ENCODE results near the gene RASAL2. TPM values are rescaled to one million over a fixed set of nuclear protein-coding genes. Genes with fewer than 3 reads are reported as not detected.
"Not testable (repeated sequence)": the region's sequence is repeated elsewhere in the genome, so short reads cannot be mapped to it uniquely, and the experiment has no call there.

Gene RASAL2
- total RNA-seq, 1 donor from 2014 or later: 29.0 TPM

DNA sequence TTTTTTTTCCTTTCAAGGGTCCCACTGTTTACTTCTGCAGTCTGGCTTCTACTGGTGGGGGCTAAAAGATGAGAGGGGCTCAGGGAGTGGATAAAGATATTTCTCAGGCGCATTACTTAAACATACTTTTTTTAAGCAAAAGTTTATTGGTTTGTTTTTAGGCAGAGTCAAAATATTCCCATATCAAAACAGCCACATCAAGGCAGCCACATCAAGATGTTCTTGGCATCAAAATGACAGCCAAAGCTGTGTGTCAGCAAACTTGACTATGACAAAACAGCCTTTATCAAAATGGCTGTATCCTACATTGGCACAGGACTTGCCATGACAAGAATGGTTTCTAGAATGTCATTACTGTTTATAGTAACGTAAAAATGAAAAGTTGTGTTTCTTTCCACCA is 22.1 kb upstream of the RASAL2 start:
- DNase-seq: no peak

DNA sequence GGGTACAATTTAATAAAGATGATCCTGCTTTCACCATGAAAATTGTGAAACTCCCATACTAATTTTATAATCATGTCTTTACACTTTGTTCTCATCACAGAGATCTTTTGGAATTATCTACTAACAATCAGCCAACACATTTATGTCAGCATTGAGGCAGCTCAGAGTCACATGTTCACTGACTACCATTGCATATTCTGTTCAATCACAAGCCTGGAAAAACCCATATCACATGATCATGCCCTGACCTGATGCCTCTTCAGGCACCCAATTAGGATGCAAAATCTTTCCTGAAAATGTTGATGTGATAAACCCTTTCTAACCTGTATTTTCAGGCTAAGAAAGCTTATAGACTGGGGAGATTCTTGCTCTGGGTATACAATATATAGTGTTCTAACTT is 21.6 kb upstream of the RASAL2 start:
- no peak for DNase-seq

GRCh38 chr1:178075333-178075732 is 18.6 kb upstream of the RASAL2 start:
- DNase-seq: peak; percentile 74

GRCh38 chr1:178076607-178077006 is 17.3 kb upstream of the RASAL2 start:
- DNase-seq: no peak

GRCh38 chr1:178077917-178078316 is 16.0 kb upstream of the RASAL2 start:
- DNase-seq: no peak

GRCh38 chr1:178086294-178086693 is 7.6 kb upstream of the RASAL2 start:
- no peak for DNase-seq

DNA sequence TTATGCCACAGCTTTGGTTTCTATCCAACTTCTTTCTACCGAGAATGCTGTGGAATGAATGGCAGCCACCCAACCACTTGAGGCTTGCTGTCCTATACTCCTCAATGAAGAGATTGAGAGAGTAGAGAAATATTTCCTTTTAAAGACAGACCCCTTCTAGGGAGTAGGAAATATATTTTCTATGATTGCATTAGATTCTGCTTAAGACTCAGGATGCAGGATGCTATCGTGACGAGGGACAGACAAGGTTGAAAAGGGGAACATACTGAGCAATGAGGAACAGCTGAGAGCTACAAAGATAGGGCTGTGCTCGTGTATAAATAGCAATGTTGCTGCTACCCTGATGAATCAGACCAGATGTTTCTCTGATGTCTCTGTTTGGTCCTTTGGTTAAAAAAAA is 7.1 kb upstream of the RASAL2 start:
- peak; percentile 53 for DNase-seq

- DNase-seq: no peak
These were observed 5.3 kb upstream of the RASAL2 start for GRCh38 chr1:178088651-178089050.

GRCh38 chr1:178091454-178091853 is 2.5 kb upstream of the RASAL2 start:
- not testable (repeated sequence) for DNase-seq

DNA sequence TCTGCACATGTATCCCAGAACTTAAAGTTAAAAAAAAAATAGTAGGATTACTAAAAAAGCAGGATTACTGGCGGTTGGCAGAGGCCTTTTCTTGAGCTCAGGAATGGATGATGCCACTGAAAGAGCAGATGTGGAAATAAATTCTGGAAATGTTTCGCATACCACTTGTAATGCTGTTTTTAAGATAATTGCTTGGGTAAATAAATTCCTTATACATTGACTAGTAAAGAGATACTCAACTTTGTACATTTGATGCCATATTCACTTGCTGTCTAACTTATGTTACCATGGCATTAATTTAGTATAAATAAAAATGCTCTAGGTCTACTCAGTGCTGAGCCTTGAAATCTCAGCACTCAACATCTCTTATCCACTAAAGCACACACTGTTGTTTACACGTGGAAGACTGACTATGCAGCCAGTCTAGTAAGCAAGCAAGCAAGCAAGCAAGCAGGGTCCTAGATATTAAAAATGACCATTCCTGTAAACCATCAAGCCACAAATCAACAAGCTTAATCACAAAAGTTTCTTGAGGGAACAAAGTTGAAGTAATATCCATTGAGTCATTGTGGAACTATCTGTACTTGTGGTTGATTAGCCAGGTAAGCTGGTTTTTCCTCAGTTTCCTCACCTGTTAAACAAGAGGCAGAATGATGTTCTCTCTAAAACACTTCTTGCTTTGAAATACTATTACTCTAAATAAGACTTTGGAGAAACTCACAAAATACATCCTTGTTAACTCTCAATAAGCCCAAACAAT is 1.7 kb upstream of the RASAL2 start:
- no peak for DNase-seq

- DNase-seq: no peak
These were observed 918 bp upstream of the RASAL2 start for GRCh38 chr1:178092878-178093493.

DNA sequence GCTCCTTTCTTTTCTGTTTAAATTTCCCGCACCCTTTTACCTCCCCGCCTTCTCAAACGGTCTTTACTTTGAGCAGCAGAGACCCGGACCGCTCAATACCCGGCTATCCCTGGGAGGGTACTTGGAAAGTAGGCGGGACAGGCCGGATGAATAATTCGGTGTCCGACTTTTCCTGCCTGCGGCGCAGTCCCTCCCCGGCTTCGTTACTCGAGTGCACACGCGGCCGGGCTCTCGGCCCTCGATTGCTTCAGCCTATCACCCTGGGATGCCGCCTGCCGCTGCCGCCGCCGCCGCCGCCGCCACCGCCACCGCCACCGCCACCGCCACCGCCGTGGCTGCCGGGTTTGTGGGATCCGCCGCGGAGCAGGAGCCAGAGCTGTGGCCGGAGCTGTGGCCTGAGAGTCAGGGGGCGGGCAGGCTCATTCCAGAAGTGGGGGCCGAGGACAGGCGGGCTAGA is 382 bp upstream of the RASAL2 start:
- DNase-seq: peak; percentile 98

DNA sequence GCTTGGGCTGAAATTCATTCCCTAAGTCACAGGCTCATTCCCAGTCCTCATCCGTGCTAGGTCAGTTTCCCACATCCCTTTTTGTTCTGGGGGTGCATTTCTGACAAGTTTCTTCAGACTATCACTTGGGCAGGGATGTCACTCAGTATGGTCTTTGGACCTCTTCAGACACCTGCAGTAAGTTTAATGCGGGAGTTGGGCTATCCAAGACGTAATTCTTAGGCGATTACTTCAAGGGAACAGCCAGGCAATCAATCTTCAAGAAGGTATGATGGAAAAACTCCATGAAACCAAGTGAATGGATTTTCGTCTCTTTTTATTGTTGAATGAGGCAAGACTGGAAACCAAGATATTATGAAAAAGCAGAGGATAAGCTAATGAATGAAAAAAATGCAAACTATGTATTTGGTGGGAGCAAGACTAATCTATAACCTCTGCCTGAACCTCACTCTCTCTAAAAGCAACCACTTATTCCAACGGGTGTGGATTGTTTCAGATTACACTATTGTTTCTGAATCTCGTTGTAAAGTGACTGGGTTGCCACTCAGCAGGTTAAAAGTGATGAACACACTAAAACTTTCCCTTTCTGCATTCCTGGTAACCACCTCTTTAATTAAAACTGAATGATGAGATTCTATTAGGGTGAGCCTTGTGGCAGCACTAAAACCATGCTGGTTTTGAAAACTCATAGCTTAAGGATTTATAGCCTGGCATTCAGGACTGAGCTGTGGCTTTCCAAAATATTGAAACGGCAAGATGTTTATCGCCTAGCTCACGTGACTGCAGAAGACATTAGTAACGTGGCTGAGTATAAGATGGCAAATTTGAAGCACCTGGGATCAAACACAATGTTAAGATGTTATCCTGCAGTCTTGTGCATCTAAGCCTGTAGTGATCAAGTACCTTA is 1.1 kb downstream of the RASAL2 start:
- DNase-seq: peak; percentile 25

DNA sequence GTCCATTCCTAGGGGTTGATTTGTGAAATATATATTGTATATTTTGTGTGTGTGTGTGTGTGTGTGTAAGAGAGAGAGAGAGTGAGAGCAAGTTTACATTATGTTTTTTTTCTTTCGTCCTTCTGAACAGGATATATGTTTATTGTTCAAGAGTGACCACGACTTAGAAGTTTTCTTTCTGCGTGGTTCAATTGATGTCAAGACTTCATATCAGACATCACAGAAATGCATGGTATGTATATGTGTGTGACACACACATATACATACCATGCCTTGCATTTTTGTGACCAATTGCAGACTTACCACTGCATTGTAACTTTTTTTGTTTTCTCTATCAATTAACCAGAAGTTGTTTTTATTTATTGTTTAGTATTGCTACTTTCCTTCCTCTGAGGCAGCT is 2.5 kb downstream of the RASAL2 start:
- DNase-seq: no peak

GRCh38 chr1:178098262-178098661 is 4.4 kb downstream of the RASAL2 start:
- peak; percentile 26 for DNase-seq

GRCh38 chr1:178101266-178101630 is 7.3 kb downstream of the RASAL2 start:
- no peak for DNase-seq

DNA sequence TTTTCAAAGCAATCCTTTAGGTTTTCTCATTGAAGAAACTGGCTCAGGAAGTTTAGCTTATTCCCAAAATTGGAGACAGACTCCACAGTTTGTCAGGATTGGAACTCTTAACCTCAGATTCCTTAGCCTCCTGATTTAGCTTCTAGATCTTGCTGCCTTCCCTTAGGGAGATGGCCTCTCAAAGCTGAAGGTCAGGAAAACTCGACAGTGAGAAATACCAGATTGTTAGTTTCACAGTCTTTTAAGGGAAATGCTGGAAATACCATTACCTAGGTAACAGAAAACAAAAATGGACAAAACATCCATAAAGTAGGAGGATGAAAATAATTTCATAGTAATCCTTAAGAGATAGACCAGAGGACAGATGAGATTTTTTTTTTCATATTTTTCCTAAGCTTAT is 7.8 kb downstream of the RASAL2 start:
- peak; percentile 56 for DNase-seq

- no peak for DNase-seq
These were observed 8.3 kb downstream of the RASAL2 start for GRCh38 chr1:178102218-178102617.

DNA sequence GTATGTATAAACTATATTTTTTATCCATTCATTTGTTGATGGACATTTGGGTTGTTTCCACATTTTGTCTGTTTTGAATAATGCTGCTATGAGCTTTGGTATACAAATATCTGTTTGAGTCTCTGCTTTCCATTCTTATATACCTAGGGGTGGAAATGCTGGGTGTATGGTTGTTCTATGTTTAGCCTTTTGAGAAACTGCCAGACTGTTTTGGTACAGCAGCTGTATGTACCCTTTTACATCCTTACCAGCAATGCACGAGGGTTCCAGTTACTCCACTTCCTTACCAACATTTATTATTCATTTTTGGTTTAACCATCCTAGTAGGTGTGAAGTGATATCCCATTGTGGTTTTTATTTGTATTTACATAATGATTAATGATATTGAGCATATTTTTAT is 13.9 kb downstream of the RASAL2 start:
- DNase-seq: no peak

DNA sequence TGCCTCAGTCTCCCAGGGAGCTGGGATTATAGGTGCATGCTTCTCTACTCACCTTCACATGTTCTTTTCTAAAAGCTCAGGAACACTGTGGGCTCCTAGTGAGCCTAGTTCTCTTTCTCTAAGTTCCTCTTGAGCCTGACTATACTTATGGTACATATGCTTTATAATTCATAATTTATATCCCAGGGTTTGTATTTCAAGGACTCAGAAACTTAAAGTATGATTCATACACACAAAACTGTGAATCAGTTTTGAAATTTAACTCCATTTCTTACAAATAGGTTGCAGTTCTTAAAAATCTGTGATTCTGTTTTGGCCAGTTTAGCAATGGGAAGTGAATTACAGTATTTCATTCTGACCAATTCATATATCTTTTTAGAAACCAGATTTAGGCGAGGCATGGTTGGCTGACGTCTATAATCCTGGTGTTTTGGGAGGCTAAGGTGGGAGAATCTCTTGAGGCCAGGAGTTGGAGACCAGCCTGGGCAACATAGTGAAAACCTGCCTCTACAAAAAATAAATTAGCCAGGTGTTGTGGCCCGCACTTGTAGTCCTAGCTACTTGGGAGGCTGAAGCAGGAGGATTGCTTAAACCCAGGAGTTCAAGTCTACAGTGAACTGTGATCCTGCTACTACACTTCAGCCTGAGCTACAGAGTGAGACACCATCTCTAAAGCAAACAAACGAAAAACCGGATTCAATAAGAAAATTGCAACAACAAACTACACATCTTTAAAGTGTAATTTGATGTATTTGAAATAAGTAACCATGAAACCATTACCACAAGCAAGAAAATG is 15.6 kb downstream of the RASAL2 start:
- DNase-seq: no peak

DNA sequence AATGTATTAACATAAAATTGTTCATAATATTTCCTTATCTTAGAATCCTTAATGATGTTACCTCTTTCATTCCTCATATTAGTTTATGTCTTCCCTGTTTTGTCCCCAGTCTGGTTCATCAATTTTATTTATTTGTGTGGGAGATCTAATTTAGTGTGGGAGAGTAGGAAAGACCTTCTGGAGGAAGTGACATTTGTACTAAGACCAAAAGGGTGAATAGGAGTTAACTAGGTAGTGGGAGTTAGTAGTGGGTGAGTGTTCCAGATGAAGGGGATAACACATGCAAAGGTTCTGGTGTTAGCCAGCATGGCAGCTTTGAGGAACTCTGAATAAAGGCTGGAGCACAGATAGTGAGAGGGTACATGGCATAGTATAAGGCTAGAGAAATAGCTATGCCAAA is 21.4 kb downstream of the RASAL2 start:
- DNase-seq: no peak

DNA sequence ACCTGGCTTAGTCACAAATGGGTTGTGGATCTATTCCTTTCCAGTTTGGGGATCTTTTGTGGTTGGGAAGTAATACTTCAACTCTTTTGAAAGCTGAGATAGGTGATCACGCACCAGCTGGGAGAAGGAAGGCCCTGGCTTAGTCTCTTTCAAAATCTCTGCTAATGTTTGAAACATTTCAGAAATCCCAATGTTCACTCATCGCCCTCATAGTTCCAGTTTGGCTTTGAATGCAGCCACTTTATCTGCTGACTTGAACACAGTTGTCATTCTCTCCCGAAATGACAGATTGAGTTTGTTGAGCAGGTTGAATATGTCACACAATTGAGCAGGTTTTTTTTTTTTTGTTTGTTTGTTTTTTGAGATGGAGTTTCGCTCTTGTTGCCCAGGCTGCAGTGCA is 24.6 kb downstream of the RASAL2 start:
- DNase-seq: no peak

Measured in tongue (tissue), 2 donors.